Body of pancreas (tissue), 4 donors: ENCODE results near the gene IFIT5.

ENCODE experiments used
- CTCF ChIP-seq, 7 experiments: fragments of 450-650 bp in 4 of 7; fragments of 200-600 bp in 3 of 7; sonication (generic) in 3 of 7; IDR thresholded peaks; one replicate each; pipeline ENCODE4 v1.5.1; 2016 to 2019; ENCODE audit warnings: antibody characterized with exemption in 7 of 7
- POLR2A ChIP-seq, 3 donors: fragments of 450-650 bp; IDR thresholded peaks; one replicate each; pipeline ENCODE4 v1.6.1; 2016; ENCODE audit warnings: antibody characterized with exemption in 3 of 3, mild to moderate bottlenecking in 2 of 3

GRCh38 chr10:89399956-89400355 is 14.4 kb upstream of the IFIT5 start:
- TF ChIP-seq CTCF (IDR thresholded peaks at IDR 0.05), result no peak
- no peak for TF ChIP-seq POLR2A (IDR thresholded peaks at IDR 0.05)
